CD1c-positive myeloid dendritic cell (primary cell): Measurements from ENCODE around the gene NTM.
A peak's percentile ranks its signal among the peaks of the same experiment; 100 is the strongest.

Experiments
- DNase-seq: peaks from one replicate; pipeline ENCODE4 v3.0.0-alpha.2; 2016; ENCODE audit errors: extremely low spot score

The NTM gene

DNA sequence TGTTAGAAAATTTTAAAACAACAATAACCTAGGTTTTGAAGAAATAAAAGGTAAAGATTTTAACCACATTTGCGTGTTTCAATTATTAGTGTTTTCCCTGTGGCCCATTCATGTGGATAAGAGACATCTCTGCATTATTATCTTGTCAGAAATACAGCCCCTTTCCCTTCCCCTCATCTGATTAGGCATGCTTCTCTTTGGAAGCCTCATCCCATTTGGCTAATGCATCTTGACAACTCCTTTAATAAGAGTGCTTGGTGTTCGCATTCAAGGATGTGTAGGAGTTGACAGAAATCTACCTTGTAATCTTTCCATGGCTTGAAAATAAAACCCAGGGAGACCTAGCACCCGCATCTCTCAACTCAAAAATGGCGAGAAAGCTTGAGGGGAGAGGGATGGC lies 635.5 kb downstream of the NTM start:
- no peak for DNase-seq

GRCh38 chr11:132006884-132007580 lies 636.6 kb downstream of the NTM start:
- DNase-seq, result no peak

DNA sequence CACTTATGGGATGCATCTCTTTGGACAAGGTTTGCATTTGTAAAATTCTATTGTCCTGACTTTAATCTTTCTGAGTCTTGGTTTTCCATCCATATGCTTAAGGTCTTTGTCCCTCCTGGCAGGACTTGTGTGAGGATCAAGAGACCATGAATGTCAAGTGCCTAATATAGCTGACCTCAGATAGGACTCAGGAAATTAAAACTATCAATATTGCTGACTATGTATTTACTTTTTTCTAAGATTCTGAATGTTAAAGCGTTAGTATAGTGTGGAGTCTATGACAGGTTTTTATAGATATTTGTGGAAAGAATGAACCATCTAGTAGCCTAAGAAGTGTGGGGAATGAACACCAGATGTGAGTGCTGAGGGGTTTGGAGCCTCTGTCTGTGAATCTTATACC lies 637.8 kb downstream of the NTM start:
- no peak for DNase-seq

DNA sequence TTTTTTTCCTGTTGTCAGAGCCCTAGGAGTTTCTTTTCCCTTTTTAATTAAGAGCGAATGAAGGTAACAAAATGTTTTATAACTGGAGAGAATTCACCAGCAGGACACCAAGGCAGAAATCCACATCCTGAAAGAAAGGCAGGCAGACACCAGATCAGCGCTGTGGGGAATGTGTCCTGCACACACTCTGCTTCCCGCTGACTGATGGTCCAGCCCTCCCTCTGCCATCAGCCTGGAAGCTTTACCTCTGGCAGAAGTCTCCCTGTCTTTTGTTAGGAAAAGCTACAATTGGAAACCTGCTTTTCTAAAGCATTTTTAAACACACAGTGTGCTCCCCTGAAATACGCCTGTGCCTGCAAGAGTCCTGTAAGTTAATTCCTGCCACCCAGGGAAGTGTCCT lies 638.5 kb downstream of the NTM start:
- no peak for DNase-seq

DNA sequence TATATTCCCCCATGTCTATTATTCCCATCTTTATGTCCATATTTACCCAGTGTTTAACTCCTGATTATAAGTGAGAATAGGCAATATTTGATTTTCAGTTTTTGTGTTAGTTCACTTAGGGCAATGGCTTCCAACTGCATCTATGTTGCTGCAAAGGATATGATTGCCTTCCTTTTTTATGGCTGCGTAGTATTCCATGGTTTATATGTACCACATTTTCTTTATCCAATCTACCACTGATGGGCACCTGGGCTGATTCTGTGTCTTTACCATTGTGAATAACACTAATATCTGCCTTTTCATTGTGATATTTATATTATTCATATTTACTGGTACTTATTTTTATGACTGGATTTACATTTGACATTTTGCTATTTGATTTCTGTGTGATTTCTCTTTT lies 649.6 kb downstream of the NTM start:
- no peak for DNase-seq

DNA sequence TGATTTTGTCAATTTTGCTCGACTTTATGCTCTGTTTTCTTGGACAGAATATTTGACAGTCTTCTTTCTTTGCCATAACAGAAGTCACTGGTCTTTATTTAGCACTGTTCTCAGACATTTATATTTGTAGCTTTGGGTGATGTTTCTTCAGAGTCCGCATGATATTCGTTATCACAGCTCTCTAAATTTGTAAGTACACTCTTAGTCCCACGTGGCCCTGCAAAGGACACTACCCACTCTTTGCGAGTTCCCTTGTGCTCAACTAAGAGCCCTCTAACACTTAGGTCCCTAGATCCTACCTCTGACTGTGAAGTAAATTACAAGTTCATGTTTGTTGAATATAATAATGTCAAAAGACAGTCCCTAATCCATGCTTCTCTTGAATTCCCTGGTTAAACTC lies 651.9 kb downstream of the NTM start:
- no peak for DNase-seq

- DNase-seq, result no peak
Measured at GRCh38 chr11:132022733-132023478, 652.5 kb downstream of the NTM start.

GRCh38 chr11:132024587-132025295 lies 654.3 kb downstream of the NTM start:
- no peak for DNase-seq

- no peak for DNase-seq
Measured at GRCh38 chr11:132026746-132027145, 656.3 kb downstream of the NTM start.

GRCh38 chr11:132028380-132029240 lies 658.2 kb downstream of the NTM start:
- peak; percentile 54 for DNase-seq

- no peak for DNase-seq
Measured at GRCh38 chr11:132030896-132031295, 660.5 kb downstream of the NTM start.

DNA sequence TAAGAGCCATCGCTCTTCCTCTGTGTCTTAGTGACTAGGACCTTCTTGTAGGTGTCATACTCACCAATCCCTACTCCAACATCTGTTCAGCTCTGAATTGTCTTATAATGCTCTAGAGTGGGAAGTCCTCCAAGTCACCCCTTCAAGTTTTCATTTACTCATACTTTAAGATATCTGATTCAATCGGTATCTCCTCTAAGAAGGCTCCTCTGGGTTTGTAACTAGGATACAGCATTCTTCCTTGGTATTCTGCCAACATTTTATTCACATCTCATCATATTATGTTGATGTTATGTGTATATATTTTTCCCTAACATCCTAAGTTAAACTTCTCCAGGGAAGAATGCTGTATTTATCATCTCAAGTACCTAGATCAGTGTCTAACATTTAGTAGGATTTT lies 662.1 kb downstream of the NTM start:
- no peak for DNase-seq

GRCh38 chr11:132033051-132033450 lies 662.6 kb downstream of the NTM start:
- no peak for DNase-seq

GRCh38 chr11:132035228-132035627 lies 664.8 kb downstream of the NTM start:
- DNase-seq, result no peak

GRCh38 chr11:132035766-132036165 lies 665.4 kb downstream of the NTM start:
- no peak for DNase-seq

DNA sequence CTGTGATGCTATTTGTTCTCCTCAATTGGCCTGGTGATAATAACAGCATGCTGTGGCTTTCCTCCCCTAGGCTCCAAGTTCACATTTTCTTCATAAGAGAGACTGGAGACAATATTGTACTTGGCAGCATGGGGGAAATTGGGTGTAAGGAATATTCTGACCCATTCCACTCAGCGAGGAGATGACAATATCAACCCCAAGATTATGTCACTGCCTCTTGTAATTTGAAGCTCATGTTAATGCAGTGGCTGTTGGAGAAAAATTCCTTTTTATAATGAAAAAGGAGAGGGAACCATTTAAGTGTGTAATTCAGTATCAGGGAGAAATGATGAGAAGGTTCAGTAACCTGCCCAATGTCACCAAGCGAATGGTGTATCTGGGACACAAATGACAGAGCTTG lies 665.8 kb downstream of the NTM start:
- DNase-seq, result no peak

- DNase-seq, result no peak
Measured at GRCh38 chr11:132036746-132037466, 666.5 kb downstream of the NTM start.

DNA sequence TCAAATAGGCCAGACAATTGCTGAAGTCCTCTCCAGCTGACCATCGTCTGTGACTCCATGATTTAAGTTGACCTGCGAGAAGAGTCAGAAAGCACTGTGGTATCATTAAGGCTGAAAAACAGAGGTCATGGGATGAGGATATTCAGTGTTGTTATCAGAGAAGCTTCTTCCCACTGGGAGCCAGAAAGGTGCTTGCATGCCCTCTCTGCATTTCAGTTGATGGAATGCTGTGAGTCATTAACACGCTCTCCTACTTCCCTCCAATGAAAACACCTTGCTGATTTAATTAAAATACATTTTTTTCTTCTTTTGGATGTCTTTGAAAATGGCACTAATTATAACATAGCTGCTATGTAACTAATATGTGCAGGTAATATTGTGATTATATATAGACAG lies 667.0 kb downstream of the NTM start:
- no peak for DNase-seq

- no peak for DNase-seq
Measured at GRCh38 chr11:132037956-132038355, 667.5 kb downstream of the NTM start.

DNA sequence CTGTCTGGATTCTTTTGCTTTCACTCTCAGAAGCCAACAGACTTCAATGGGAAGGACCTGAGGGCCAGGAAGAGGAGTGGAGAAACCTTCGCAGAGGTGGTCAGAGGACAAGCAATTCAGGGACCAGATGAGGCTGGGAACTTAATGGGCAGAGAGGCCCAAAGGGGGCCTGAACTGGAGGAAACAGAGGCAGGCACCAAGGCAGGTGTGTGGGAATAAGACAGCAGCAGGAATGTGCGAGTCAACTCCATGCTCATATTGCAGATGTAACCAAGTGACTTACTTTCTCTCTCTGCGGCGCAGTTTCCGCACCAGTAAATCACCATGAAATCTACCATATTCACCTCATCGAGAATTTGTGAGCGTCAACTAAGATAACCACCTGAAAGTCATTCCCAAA lies 669.1 kb downstream of the NTM start:
- DNase-seq, result no peak

- no peak for DNase-seq
Measured at GRCh38 chr11:132042296-132042695, 671.9 kb downstream of the NTM start.
